ENCODE measurements around the gene CMIP.

DNA sequence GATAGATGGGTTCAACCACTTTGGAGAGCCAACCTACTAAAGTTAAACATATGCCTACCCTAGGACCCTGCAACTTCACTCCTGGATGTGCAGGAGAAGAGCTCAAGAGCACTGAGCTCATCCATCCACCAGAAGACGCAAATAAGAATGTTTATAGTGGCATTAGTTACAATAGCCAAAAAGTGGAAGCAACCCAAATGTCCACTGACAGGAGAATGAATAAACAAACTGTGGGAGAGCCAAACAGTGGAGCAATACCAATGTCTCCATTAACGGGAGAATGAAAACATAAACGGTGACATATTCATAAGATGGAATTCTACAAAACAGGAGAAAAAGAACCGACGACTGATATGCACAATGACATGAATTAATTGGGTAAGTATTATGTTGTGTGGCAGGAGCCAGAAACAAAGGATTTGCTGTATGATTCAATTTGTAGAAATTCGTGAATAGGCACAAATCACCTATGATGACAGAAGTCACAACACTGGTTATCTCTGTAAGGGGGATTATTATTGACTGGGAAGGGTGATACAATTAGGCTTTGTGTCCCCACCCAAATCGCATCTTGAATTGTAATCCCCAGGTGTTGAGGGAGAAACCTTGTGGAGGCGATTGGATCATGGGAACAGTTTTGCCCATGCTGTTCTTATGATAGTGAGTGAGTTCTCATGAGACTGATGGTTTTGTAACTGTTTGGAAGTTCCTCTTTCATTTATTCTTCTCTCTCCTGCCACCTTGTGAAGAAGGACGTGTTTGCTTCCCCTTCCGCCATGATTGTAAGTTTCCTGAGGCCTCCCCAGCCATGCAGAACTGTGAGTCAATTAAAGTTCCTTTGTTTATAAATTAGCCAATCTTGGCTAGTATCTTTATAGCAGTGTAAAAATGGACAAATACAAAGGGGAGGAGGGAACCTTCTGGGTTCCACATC, 276.6 kb downstream of the CMIP start:
- TF ChIP-seq, protein P1, sequence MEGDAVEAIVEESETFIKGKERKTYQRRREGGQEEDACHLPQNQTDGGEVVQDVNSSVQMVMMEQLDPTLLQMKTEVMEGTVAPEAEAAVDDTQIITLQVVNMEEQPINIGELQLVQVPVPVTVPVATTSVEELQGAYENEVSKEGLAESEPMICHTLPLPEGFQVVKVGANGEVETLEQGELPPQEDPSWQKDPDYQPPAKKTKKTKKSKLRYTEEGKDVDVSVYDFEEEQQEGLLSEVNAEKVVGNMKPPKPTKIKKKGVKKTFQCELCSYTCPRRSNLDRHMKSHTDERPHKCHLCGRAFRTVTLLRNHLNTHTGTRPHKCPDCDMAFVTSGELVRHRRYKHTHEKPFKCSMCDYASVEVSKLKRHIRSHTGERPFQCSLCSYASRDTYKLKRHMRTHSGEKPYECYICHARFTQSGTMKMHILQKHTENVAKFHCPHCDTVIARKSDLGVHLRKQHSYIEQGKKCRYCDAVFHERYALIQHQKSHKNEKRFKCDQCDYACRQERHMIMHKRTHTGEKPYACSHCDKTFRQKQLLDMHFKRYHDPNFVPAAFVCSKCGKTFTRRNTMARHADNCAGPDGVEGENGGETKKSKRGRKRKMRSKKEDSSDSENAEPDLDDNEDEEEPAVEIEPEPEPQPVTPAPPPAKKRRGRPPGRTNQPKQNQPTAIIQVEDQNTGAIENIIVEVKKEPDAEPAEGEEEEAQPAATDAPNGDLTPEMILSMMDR (IDR thresholded peaks at IDR 0.05): peak in 3 of 6 experiments; percentile 13 to 20 (median 14)
- TF ChIP-seq POLR2A (IDR thresholded peaks at IDR 0.05): no peak

All from esophagus squamous epithelium (tissue), 4 donors.